ENCODE data around the gene LSAMP. TPM values are rescaled to one million over a fixed set of nuclear protein-coding genes. Genes with fewer than 3 reads are reported as not detected.

The LSAMP gene
- total and polyA plus RNA-seq, 2 of the 4 experiments (the other 2 are of a cell fraction): 7.9 to 8.0 TPM

DNA sequence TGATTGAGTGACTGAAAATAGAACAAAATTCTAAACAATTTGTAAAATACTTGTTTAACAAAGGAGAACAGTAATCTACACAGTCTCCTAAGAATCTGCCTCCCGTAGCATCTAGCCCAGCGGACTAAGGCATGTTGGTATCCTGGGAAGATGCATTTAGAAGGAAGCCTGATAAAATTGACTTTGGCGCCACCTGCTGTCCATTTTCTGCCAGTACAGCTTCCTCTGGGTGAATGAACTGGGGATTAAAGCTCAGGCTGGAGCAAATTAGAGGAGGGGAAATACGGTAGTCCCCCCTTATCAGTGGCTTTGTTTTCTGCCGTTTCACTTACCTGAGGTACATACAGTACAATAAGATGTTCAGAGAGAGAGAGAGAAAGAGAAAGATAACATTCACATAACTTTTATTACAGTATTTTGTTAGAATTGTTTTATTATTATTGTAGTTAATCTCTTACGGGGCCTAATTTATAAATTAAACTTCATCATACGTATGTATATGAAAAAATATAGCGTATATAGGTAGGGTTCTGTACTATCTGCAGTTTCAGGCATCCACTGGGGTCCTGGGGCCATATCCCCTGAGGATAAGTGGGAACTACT is 630.4 kb downstream of the LSAMP start:
- H2BK120ac ChIP-seq (ENCODE audit: low read depth, low read length): no peak overlapping the region
- peak; percentile 95 for ATAC-seq (ENCODE audit: low read depth)
- DNase-seq: peak; percentile 76
- CTCF ChIA-PET: interaction anchor here (0.6 to 2.8 kb wide), 7 partner anchors 22 to 592 kb away, joined by 3 to 8 read pairs (median 4); no protein-coding TSS in a partner anchor
- H4K91ac ChIP-seq (ENCODE audit: insufficient read depth, low read depth, low read length): no peak overlapping the region
- H2BK20ac ChIP-seq (ENCODE audit: low read depth, low read length): no peak overlapping the region
- H4K20me1 ChIP-seq (ENCODE audit: insufficient read depth, low read length): no peaks in the 10 kb centered on the region
- no peaks in the 10 kb centered on the region for H3K27me3 ChIP-seq (ENCODE audit: control insufficient read depth, insufficient read depth, low read length)
- dilution Hi-C loops (cut with HindIII; ENCODE audit: low sequenced_read_pairs, unreplicated experiment) (no loop called here), intact Hi-C loops (cut with micrococcal nuclease) (loop anchor here (1.0 to 10.0 kb wide), 8 partner anchors 31 to 1430 kb away; no protein-coding TSS in a partner anchor), in situ Hi-C loops (cut with MboI; ENCODE audit: low sequenced_read_pairs) (loop anchor here (5.0 to 25.0 kb wide), 4 partner anchors 123 to 1453 kb away; no protein-coding TSS in a partner anchor)
- no peaks in the 10 kb centered on the region for H3K4me1 ChIP-seq (ENCODE audit: control insufficient read depth, insufficient read depth, low read length)
- H3K23ac ChIP-seq (ENCODE audit: low read depth, low read length): no peak overlapping the region
- H3K27ac ChIP-seq (ENCODE audit: insufficient read depth, low read length): no peak overlapping the region
- no peak overlapping the region for H3K4me3 ChIP-seq (ENCODE audit: insufficient read depth, low read depth, low read length)
- H3K4ac ChIP-seq (ENCODE audit: low read depth, low read length): no peak overlapping the region
- POLR2A ChIA-PET (ENCODE audit: unreplicated experiment): no interaction called here
- H3K79me1 ChIP-seq (ENCODE audit: low read depth in 1 of 2, low read length in 2 of 2): no peaks in the 10 kb centered on the region
- no peak overlapping the region for H3K56ac ChIP-seq (ENCODE audit: extremely low read depth, insufficient read depth, low read length)
- H4K8ac ChIP-seq (ENCODE audit: low read depth in 2 of 2, low read length in 2 of 2): no peak overlapping the region
- TF ChIP-seq, protein P1, sequence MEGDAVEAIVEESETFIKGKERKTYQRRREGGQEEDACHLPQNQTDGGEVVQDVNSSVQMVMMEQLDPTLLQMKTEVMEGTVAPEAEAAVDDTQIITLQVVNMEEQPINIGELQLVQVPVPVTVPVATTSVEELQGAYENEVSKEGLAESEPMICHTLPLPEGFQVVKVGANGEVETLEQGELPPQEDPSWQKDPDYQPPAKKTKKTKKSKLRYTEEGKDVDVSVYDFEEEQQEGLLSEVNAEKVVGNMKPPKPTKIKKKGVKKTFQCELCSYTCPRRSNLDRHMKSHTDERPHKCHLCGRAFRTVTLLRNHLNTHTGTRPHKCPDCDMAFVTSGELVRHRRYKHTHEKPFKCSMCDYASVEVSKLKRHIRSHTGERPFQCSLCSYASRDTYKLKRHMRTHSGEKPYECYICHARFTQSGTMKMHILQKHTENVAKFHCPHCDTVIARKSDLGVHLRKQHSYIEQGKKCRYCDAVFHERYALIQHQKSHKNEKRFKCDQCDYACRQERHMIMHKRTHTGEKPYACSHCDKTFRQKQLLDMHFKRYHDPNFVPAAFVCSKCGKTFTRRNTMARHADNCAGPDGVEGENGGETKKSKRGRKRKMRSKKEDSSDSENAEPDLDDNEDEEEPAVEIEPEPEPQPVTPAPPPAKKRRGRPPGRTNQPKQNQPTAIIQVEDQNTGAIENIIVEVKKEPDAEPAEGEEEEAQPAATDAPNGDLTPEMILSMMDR (conservative IDR thresholded peaks at IDR 0.05; ENCODE audit: low read depth, low read length): peak; percentile 88
- TF ChIP-seq RAD21 (IDR thresholded peaks at IDR 0.05; ENCODE audit: low read length): peak; percentile 94
- TF ChIP-seq RCOR1 (IDR thresholded peaks at IDR 0.05; ENCODE audit: insufficient replicate concordance, low read length): no peak
- TF ChIP-seq POLR2A (IDR thresholded peaks at IDR 0.05; ENCODE audit: low read depth, low read length): peak; percentile 62
- peak; percentile 92 for TF ChIP-seq SMC3 (IDR thresholded peaks at IDR 0.05; ENCODE audit: low read depth, low read length)
- H3K36me3 ChIP-seq (ENCODE audit: control insufficient read depth, insufficient read depth, low read length): no peaks in the 10 kb centered on the region
- H2AK5ac ChIP-seq (ENCODE audit: low read depth, low read length): no peak overlapping the region
- WGBS, 2 experiments (ENCODE audit: extremely low coverage in 2 of 2, insufficient read length in 1 of 2): no CpG with 5 or more reads among the region's 8 CpGs
- H2AFZ ChIP-seq (replicated peaks; ENCODE audit: low read length, poor library complexity): no peak overlapping the region
- BruUV-seq (replicated peaks): no TSS peak
- H3K9me3 ChIP-seq (ENCODE audit: control insufficient read depth, insufficient read depth, low read length): no peaks in the 10 kb centered on the region
- H2BK5ac ChIP-seq (ENCODE audit: low read depth, low read length, poor library complexity, severe bottlenecking): no peak overlapping the region
- no peak overlapping the region for H2BK15ac ChIP-seq (ENCODE audit: low read depth, low read length)
- no peak overlapping the region for H3K9ac ChIP-seq (ENCODE audit: low read depth, low read length)
- H3K18ac ChIP-seq (ENCODE audit: low read depth, low read length): no peak overlapping the region
- H3K4me2 ChIP-seq (ENCODE audit: low read depth, low read length): no peak overlapping the region
- no peaks in the 10 kb centered on the region for H3K9me1 ChIP-seq (ENCODE audit: insufficient read depth, low read length)
- H4K5ac ChIP-seq (ENCODE audit: low read depth, low read length): no peak overlapping the region
- no peak overlapping the region for H2AK9ac ChIP-seq (replicated peaks; ENCODE audit: low read depth, low read length, poor library complexity)
- H3K14ac ChIP-seq (replicated peaks; ENCODE audit: low read depth, low read length): no peak overlapping the region
